GM10248 (cell line): ENCODE results near the gene ANKH.

ENCODE experiments used
- CTCF ChIA-PET: fragments of 300-600 bp; sonication (Branson Sonifier 250); formaldehyde crosslinking; extraction: SDS; loops from one replicate; lab custom pipeline; 2021; ENCODE audit warnings: antibody characterized with exemption; lab: Yijun Ruan, JAX
- POLR2A ChIA-PET: fragments of 350-650 bp; sonication (Branson Sonifier 250); formaldehyde crosslinking; extraction: SDS; loops from one replicate; lab custom pipeline; 2020; ENCODE audit warnings: antibody characterized with exemption; lab: Yijun Ruan, JAX
- DNase-seq: peaks from one replicate; pipeline ENCODE4 v3.0.0; 2012; ENCODE audit errors: extremely low spot score
- TF ChIP-seq, protein P1 (sequence below): IDR thresholded peaks from 2 replicates; pipeline ENCODE4 v1.5.1; 2012; ENCODE audit warnings: mild to moderate bottlenecking, low read depth; ENCODE audit errors: extremely low read depth, missing control alignments, control extremely low read depth

Gene ANKH

GRCh38 chr5:14712131-14712530 is 159.4 kb downstream of the ANKH start:
- TF ChIP-seq, protein P1, sequence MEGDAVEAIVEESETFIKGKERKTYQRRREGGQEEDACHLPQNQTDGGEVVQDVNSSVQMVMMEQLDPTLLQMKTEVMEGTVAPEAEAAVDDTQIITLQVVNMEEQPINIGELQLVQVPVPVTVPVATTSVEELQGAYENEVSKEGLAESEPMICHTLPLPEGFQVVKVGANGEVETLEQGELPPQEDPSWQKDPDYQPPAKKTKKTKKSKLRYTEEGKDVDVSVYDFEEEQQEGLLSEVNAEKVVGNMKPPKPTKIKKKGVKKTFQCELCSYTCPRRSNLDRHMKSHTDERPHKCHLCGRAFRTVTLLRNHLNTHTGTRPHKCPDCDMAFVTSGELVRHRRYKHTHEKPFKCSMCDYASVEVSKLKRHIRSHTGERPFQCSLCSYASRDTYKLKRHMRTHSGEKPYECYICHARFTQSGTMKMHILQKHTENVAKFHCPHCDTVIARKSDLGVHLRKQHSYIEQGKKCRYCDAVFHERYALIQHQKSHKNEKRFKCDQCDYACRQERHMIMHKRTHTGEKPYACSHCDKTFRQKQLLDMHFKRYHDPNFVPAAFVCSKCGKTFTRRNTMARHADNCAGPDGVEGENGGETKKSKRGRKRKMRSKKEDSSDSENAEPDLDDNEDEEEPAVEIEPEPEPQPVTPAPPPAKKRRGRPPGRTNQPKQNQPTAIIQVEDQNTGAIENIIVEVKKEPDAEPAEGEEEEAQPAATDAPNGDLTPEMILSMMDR, result no peak
- CTCF ChIA-PET, result interaction anchor here (15.6 kb wide), 1 partner anchor 12 kb away, joined by 132 read pairs; no protein-coding TSS in a partner anchor
- DNase-seq, result no peak
- POLR2A ChIA-PET, result no interaction called here

DNA sequence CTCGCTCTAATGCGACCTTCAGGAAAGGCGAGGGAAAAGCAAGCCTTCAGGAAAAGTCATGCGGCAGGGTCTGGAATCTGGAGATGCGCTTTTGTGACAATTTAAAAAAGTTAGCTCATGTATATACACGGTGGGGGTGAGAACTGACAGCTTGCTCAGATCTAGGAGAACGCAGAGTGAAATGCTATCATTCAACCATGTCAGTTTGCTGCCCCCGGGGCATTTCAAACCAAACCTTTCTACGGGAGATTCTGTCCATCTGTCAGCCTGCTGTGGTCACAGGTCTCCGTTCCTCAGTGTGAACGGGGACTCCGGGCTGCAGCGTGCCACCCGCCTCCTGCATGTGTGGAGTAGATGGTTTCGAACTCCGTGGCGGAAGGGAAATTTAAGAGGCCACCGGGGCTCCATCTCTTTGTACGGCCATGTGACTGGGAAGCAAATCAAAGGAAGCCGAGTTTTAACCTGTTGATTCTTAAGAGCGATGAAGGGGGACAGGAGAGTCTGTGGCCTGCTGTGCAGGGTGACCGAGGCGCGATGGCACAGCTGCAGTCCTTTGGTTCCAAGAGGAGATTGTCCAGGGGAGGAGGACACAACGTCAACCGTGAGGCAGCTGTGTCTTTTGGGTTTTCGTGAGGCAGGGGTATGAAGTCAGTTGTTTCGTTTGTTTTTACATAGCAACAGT is 161.1 kb downstream of the ANKH start:
- TF ChIP-seq, protein P1, result no peak
- DNase-seq, result no peak
- CTCF ChIA-PET, result interaction anchor here (1.4 to 15.6 kb wide), 3 partner anchors 14 to 55 kb away, joined by 3 to 132 read pairs (median 8); no protein-coding TSS in a partner anchor
- POLR2A ChIA-PET, result no interaction called here

DNA sequence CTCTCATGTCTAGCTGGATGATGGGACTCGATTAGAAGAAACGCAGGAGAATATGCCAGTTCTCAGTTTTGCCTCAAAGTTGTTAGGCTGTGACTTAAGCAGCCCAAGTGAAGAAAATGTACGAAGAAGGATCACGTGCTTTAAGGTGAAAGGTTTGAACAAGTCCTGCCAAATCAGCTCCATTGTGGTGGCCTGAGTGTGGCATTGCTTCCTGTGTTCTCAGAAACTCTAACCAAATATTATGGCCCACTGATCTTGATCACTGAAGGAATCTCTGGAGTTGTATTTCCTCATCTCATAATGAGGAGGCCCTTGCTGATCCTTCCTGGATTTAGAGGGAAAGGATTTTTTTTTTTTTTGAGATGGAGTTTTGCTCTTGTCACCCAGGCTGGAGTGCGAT is 163.0 kb downstream of the ANKH start:
- no peak for DNase-seq
- ChIA-PET CTCF (interaction anchor here (0.6 to 15.6 kb wide), 6 partner anchors 9 to 69 kb away, joined by 3 to 132 read pairs (median 6); no protein-coding TSS in a partner anchor), POLR2A (no interaction called here)
- TF ChIP-seq, protein P1, result no peak

DNA sequence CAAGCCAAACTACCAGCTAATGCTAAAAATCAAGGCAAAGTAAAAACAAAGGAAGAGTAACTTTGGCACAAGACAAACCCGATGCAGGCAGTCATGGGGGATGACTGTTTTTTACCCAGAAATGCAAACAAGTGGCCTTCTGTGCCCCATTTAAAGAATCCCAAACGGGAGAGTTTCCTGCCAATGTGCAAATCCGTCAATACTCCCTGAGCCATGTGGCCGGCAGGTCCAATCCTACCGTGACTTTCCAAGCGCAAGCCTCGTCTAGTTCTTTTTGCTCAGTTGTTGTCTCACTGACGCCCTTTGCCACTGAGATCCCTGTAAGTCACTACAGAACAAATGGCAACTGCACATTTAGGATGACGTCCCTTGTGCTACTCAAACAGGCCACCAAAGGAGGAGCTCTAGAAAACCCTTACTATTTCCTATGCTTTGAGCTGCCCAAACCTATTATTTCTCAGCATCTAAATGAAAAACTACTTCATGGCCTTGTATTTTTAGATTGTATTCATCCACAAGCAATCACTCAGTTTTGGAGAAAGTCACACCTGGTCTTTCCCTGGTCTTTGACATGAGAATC is 163.7 kb downstream of the ANKH start:
- CTCF ChIA-PET, result interaction anchor here (0.6 to 15.6 kb wide), 5 partner anchors 9 to 356 kb away, joined by 3 to 132 read pairs (median 5); no protein-coding TSS in a partner anchor
- POLR2A ChIA-PET, result no interaction called here
- no peak for DNase-seq
- TF ChIP-seq, protein P1, result no peak

GRCh38 chr5:14706615-14707021 is 165.0 kb downstream of the ANKH start:
- ChIA-PET CTCF (interaction anchor here (1.7 to 15.6 kb wide), 3 partner anchors 11 to 21 kb away, joined by 4 to 132 read pairs (median 6); no protein-coding TSS in a partner anchor), POLR2A (no interaction called here)
- DNase-seq, result no peak
- TF ChIP-seq, protein P1, result no peak

- no peak for DNase-seq
- TF ChIP-seq, protein P1, result no peak
- POLR2A ChIA-PET, result no interaction called here
Observed at GRCh38 chr5:14705556-14705955, 166.0 kb downstream of the ANKH start.

More at GRCh38 chr5:14705556-14705955, 166.0 kb downstream of the ANKH start:
- CTCF ChIA-PET, result interaction anchor here (1.7 to 15.6 kb wide), 2 partner anchors 19 to 20 kb away, joined by 4 to 132 read pairs; no protein-coding TSS in a partner anchor
